T-helper 17 cell (primary cell): Measurements from ENCODE around the gene LPCAT1. TPM values are rescaled to one million over a fixed set of nuclear protein-coding genes. Genes with fewer than 3 reads are reported as not detected.

Source experiments
- ATAC-seq: fragments of 150-1000 bp; cut with Tn5 transposase; 2 replicates; pipeline ENCODE4 v1.10.0; 2021; ENCODE audit warnings: mild to moderate bottlenecking, moderate library complexity
- DNase-seq, 3 donors: peaks; one replicate each; pipeline versions ENCODE4 v3.0.0 to v3.0.0-alpha.2; 2020 to 2021
- H3K9me3 ChIP-seq: one replicate; pipeline ENCODE4 v1.7.0; 2013; ENCODE audit warnings: low read length, mild to moderate bottlenecking; ENCODE audit not compliant: control insufficient read depth, poor library complexity, severe bottlenecking
- H3K27ac Mint-ChIP-seq: one replicate; pipeline ENCODE4 v1.8.0; 2022; ENCODE audit warnings: mild to moderate bottlenecking, moderate library complexity, mixed read lengths
- H3K27me3 Mint-ChIP-seq: one replicate; pipeline ENCODE4 v1.8.0; 2022; ENCODE audit warnings: mixed read lengths
- H3K36me3 Mint-ChIP-seq: one replicate; pipeline ENCODE4 v1.8.0; 2022; ENCODE audit warnings: low read depth, mixed read lengths
- H3K4me1 Mint-ChIP-seq: one replicate; pipeline ENCODE4 v1.8.0; 2022; ENCODE audit warnings: mild to moderate bottlenecking, mixed read lengths
- H3K4me3 Mint-ChIP-seq: one replicate; pipeline ENCODE4 v1.8.0; 2022; ENCODE audit warnings: mild to moderate bottlenecking, moderate library complexity, mixed read lengths
- total RNA-seq, 4 donors: library from RNA in 2 of 4; stranded (reverse) in 2 of 4; gene quantifications; one replicate each; pipeline ENCODE4 v1.2.3 and lab custom pipeline; 2022 to 2026

The LPCAT1 gene
- total RNA-seq, 2 donors from 2014 or later = 23.4 to 24.8 TPM

DNA sequence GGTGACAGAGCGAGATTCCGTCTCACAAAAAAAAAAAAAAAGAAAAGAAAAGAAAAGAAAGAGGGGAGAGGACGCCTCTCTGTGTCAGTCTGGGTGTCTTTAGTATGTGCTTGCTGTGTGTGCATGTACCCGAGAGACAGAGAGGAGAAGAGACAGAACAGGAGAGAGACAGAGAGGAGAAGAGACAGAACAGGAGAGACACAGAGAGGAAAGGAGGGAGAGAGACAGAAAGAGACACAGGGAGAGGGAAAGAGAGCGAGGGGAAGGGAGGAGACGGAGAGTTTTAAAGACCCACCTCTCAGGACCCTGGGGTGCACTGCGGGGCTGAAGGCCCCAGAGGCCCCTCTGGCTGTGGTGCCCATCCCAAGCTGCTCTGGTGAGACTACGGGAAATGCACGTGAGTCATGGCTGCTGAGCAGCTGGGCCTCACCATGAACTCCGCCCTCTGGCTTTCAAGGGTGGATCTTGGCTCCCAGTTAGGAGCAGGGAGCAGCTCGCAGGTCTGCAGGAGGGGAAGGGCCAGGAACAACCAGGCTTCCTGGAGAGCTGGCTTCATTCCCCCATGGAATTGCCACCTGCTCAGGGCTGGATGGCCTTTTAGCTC lies 86.4 kb downstream of the LPCAT1 start:
- no peak overlapping the region for H3K27ac Mint-ChIP-seq
- no peak for DNase-seq
- no peaks in the 10 kb centered on the region for H3K9me3 ChIP-seq
- ATAC-seq = no peak
- H3K4me3 Mint-ChIP-seq = no peak overlapping the region
- H3K36me3 Mint-ChIP-seq = peaks cover 3% of the 10 kb centered on the region
- H3K4me1 Mint-ChIP-seq = no peaks in the 10 kb centered on the region
- H3K27me3 Mint-ChIP-seq = peaks cover 5% of the 10 kb centered on the region

DNA sequence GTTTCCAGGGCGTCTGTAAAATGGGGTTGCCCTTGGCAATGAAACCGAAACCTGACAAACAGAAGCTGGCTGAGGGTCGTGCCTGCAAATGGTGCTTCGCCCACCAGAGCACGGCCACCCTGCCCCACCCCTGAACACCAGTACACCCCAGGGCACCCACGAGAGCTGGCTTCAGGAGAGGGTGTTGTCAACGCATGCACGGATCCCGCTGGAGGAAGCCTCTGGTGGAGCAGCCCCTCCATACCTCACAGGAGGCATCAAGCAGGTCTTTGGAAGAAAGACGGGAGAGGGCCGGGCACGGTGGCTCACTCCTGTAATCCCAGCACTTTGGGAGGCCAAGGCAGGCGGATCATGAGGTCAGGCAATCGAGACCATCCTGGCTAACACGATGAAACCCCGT lies 87.1 kb downstream of the LPCAT1 start:
- Mint-ChIP-seq H3K4me3 (no peak overlapping the region), H3K36me3 (peaks cover 3% of the 10 kb centered on the region), H3K27me3 (peaks cover 5% of the 10 kb centered on the region), H3K4me1 (no peaks in the 10 kb centered on the region), H3K27ac (no peak overlapping the region)
- no peak for ATAC-seq
- no peak for DNase-seq
- H3K9me3 ChIP-seq = no peaks in the 10 kb centered on the region

DNA sequence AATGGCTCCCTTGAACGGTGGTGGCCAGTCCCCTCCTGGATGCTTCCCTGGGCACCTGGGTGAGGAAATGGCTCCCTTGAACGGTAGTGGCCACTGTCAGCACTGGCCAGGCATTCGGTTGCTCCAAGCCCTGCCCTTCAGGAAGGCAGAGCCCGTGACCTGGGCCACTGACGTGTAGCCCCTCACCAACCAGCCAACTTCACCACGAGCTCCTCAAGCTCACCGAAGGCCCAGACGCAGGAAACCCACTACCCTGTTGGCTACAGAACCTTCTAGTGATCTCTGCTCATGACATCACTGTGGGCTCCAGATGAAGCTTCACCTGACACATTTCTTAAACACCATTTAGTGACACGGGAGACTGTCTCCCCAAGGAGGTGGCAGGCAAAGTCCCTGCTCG lies 87.7 kb downstream of the LPCAT1 start:
- Mint-ChIP-seq H3K36me3 (peaks cover 3% of the 10 kb centered on the region), H3K4me3 (no peak overlapping the region), H3K27me3 (peaks cover 5% of the 10 kb centered on the region), H3K27ac (no peak overlapping the region), H3K4me1 (no peaks in the 10 kb centered on the region)
- ATAC-seq (no peak), DNase-seq (no peak)
- no peaks in the 10 kb centered on the region for H3K9me3 ChIP-seq

DNA sequence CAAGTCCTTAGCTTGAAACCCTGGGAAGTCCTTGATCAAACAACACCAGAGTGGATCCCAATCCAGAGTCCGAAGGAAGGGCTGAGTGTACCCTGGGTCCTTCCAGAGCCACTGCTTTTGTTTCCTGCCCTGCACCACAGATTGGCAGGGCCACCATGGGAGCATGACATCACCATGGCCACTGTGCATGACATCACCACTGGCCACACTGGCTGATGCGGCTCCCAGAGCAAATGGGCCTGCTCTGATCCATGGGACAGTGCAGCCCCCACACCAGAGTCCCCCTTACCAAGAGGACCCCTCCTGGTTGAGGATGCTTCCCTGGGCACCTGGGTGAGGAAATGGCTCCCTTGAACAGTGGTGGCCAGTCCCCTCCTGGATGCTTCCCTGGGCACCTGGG lies 88.4 kb downstream of the LPCAT1 start:
- Mint-ChIP-seq H3K4me1 (no peaks in the 10 kb centered on the region), H3K27ac (no peak overlapping the region), H3K4me3 (no peak overlapping the region), H3K36me3 (peaks cover 3% of the 10 kb centered on the region), H3K27me3 (peaks cover 5% of the 10 kb centered on the region)
- H3K9me3 ChIP-seq = no peaks in the 10 kb centered on the region
- ATAC-seq (no peak), DNase-seq (no peak)

DNA sequence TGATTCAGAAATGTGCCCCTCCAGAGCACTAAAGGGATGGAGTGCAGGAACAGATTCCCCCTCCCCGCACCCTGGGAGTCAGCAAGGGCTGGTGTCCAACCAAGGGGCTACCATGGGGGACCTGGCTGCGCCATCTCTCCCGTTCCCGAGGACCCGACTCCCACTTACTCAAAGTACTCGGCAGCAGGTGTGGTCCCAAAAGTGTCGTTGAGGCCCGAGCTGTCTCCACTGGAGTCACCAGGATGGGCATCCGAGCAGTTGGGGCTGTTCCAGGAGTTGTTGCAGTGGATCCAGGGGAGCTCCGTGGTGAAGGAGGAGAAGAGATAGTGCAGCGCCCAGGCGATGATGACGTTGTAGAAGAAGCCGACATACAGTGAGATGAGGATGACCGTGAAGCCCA lies 91.5 kb downstream of the LPCAT1 start:
- DNase-seq (no peak), ATAC-seq (no peak)
- H3K4me3 Mint-ChIP-seq = no peak overlapping the region
- H3K36me3 Mint-ChIP-seq = peaks cover 4% of the 10 kb centered on the region
- H3K9me3 ChIP-seq = no peaks in the 10 kb centered on the region
- no peaks in the 10 kb centered on the region for H3K4me1 Mint-ChIP-seq
- H3K27ac Mint-ChIP-seq = no peak overlapping the region
- no peaks in the 10 kb centered on the region for H3K27me3 Mint-ChIP-seq

DNA sequence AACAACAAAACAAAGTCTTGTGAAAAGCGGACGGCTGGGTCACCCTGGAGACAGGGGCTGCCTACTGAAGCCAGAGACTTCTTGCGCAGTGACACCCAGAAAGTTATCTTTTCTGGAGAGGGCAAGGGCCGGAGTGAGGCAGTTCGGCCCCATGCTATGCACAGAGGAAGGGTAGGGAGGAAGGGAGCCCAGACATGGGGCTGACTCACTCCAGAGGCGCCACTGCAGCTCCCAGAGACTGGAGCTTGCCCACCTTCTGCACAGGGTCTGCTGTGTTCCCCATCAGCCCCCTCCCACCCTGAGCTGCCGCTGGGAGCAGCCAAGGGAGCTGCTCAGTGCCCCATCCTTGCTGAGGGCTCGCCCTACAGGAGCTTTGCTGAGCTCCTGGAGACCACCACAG lies 91.9 kb downstream of the LPCAT1 start:
- no peak for ATAC-seq
- DNase-seq = no peak
- H3K4me1 Mint-ChIP-seq = no peaks in the 10 kb centered on the region
- no peaks in the 10 kb centered on the region for H3K9me3 ChIP-seq
- no peak overlapping the region for H3K27ac Mint-ChIP-seq
- no peaks in the 10 kb centered on the region for H3K27me3 Mint-ChIP-seq
- H3K4me3 Mint-ChIP-seq = no peak overlapping the region
- H3K36me3 Mint-ChIP-seq = peaks cover 4% of the 10 kb centered on the region

DNA sequence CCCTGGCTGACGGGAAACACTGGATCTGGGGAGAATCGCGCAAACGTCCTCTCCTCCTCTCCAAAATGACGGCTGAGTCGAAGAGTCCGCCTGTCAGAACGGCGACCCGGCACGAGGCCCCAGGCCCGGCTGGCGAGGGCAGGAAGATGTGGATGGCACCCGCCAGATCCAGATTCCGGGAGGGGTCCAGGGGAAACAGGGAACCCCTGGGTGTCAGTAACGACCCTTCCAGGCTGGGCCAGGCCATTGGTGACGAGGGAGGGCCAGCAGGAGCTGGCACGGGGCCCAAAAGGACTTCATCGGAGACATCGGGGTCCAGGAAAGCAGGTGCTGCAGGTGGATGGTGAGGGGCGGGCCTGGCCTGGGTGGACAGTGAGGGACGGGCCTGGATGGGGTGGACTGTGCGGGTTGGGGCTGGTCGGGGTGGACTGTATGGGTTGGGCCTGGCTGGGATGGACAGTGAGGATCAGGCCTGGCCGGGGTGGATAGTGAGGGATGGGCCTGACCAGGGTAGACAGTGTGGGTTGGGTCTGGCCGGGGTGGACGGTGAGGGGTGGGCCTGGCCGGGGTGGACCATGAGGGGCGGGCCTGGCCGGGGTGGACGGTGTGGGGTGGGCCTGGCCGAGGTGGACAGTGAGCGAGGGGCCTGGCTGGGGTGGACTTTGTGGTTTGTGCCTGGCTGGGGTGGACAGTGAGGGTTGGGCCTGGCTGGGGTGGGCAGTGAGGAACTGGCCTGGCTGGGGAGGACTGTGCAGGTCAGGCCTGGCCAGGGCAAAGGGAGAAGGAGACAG lies 92.5 kb downstream of the LPCAT1 start:
- ATAC-seq (no peak), DNase-seq (no peak)
- Mint-ChIP-seq H3K4me3 (no peak overlapping the region), H3K4me1 (no peaks in the 10 kb centered on the region), H3K36me3 (peaks cover 4% of the 10 kb centered on the region), H3K27ac (no peak overlapping the region), H3K27me3 (no peaks in the 10 kb centered on the region)
- no peaks in the 10 kb centered on the region for H3K9me3 ChIP-seq

- H3K4me3 Mint-ChIP-seq = no peak overlapping the region
- DNase-seq (peak in 1 of 3 donors; percentile 3), ATAC-seq (no peak)
- H3K9me3 ChIP-seq = no peaks in the 10 kb centered on the region
- H3K36me3 Mint-ChIP-seq = peaks cover 4% of the 10 kb centered on the region
- H3K27ac Mint-ChIP-seq = no peak overlapping the region
- H3K27me3 Mint-ChIP-seq = no peaks in the 10 kb centered on the region
- no peaks in the 10 kb centered on the region for H3K4me1 Mint-ChIP-seq
Measured at GRCh38 chr5:1430121-1430795, 93.5 kb downstream of the LPCAT1 start.

DNA sequence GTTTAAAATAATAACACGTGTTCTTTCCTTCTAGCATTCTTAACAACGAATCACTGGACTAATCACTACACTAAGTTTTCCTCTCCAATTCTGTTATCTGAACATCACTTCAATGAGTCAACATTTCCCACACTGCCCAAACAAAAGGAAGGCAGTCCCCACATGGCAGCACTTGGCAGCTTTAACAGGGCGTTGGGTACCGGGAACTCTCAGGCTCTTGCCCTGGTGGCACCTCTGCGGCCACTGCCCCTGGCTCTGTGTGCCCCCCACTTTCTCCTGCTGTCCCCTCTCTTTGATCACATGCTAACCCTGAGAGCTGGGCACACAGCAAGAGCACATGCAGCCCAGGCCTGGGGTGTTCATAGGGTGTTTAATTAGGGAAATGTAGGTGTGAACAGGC lies 94.3 kb downstream of the LPCAT1 start:
- no peak for ATAC-seq
- H3K36me3 Mint-ChIP-seq = peaks cover 4% of the 10 kb centered on the region
- peaks cover 2% of the 10 kb centered on the region for H3K27me3 Mint-ChIP-seq
- no peaks in the 10 kb centered on the region for H3K9me3 ChIP-seq
- no peak for DNase-seq
- H3K4me3 Mint-ChIP-seq = no peak overlapping the region
- no peak overlapping the region for H3K27ac Mint-ChIP-seq
- no peaks in the 10 kb centered on the region for H3K4me1 Mint-ChIP-seq

GRCh38 chr5:1429066-1429465 lies 94.7 kb downstream of the LPCAT1 start:
- peaks cover 6% of the 10 kb centered on the region for H3K27me3 Mint-ChIP-seq
- DNase-seq (no peak), ATAC-seq (no peak)
- H3K36me3 Mint-ChIP-seq = peaks cover 4% of the 10 kb centered on the region
- H3K4me1 Mint-ChIP-seq = no peaks in the 10 kb centered on the region
- no peaks in the 10 kb centered on the region for H3K9me3 ChIP-seq
- no peak overlapping the region for H3K27ac Mint-ChIP-seq
- H3K4me3 Mint-ChIP-seq = no peak overlapping the region

GRCh38 chr5:1428107-1428506 lies 95.7 kb downstream of the LPCAT1 start:
- no peaks in the 10 kb centered on the region for H3K9me3 ChIP-seq
- Mint-ChIP-seq H3K36me3 (peaks cover 4% of the 10 kb centered on the region), H3K27ac (no peak overlapping the region), H3K27me3 (peaks cover 6% of the 10 kb centered on the region), H3K4me3 (no peak overlapping the region), H3K4me1 (no peaks in the 10 kb centered on the region)
- DNase-seq (no peak), ATAC-seq (no peak)

DNA sequence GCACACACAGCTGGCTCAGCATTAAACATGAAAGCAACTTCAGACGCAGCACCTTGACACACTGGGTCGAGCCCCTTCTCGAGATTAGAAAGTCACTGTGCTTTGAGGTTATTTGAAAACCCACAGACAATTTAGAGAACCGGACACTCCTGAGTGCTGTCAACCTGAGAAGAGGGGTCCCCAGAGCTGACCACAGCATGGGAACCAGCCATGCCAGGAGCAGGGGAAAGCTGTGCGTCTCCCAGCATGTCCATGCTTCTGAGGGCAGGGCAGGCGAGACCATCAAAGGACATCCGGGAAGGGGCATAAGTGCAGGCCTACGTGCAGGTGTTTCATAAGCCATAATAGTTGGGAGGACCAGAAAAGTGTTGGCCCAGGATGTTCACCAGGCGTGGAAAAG lies 99.0 kb downstream of the LPCAT1 start:
- DNase-seq = no peak
- no peaks in the 10 kb centered on the region for H3K36me3 Mint-ChIP-seq
- no peak overlapping the region for H3K27ac Mint-ChIP-seq
- ATAC-seq = no peak
- H3K4me3 Mint-ChIP-seq = no peak overlapping the region
- peaks cover 6% of the 10 kb centered on the region for H3K27me3 Mint-ChIP-seq
- no peaks in the 10 kb centered on the region for H3K4me1 Mint-ChIP-seq
- no peaks in the 10 kb centered on the region for H3K9me3 ChIP-seq

- no peaks in the 10 kb centered on the region for H3K4me1 Mint-ChIP-seq
- ATAC-seq = no peak
- no peak overlapping the region for H3K4me3 Mint-ChIP-seq
- no peak for DNase-seq
- H3K36me3 Mint-ChIP-seq = no peaks in the 10 kb centered on the region
- no peak overlapping the region for H3K27ac Mint-ChIP-seq
- H3K9me3 ChIP-seq = no peaks in the 10 kb centered on the region
- H3K27me3 Mint-ChIP-seq = peaks cover 6% of the 10 kb centered on the region
Measured at GRCh38 chr5:1423901-1424603, 99.7 kb downstream of the LPCAT1 start.
